ENCODE measurements around the gene BCAS3. TPM values are rescaled to one million over a fixed set of nuclear protein-coding genes. Genes with fewer than 3 reads are reported as not detected.

BCAS3 gene
- total RNA-seq, 1 donor from 2014 or later = 20.8 TPM

GRCh38 chr17:61261001-61261637, 583.5 kb downstream of the BCAS3 start:
- ATAC-seq = no peak

- no peak for ATAC-seq
These were observed 587.7 kb downstream of the BCAS3 start for GRCh38 chr17:61265397-61265796.

GRCh38 chr17:61267847-61268246, 590.2 kb downstream of the BCAS3 start:
- no peak for ATAC-seq

GRCh38 chr17:61275395-61275794, 597.7 kb downstream of the BCAS3 start:
- no peak for ATAC-seq

GRCh38 chr17:61276806-61277205, 599.2 kb downstream of the BCAS3 start:
- ATAC-seq = no peak

- ATAC-seq = no peak
These were observed 602.0 kb downstream of the BCAS3 start for GRCh38 chr17:61279476-61280145.

- ATAC-seq = no peak
These were observed 602.7 kb downstream of the BCAS3 start for GRCh38 chr17:61280338-61280737.

GRCh38 chr17:61280851-61281250, 603.2 kb downstream of the BCAS3 start:
- ATAC-seq = no peak

- ATAC-seq = no peak
These were observed 604.7 kb downstream of the BCAS3 start for GRCh38 chr17:61282377-61282776.

GRCh38 chr17:61283043-61283442, 605.4 kb downstream of the BCAS3 start:
- ATAC-seq = no peak

GRCh38 chr17:61284174-61284573, 606.5 kb downstream of the BCAS3 start:
- no peak for ATAC-seq

- ATAC-seq = no peak
These were observed 607.1 kb downstream of the BCAS3 start for GRCh38 chr17:61284746-61285145.

- ATAC-seq = no peak
These were observed 608.1 kb downstream of the BCAS3 start for GRCh38 chr17:61285526-61286320.

- no peak for ATAC-seq
These were observed 608.8 kb downstream of the BCAS3 start for GRCh38 chr17:61286449-61286848.

- no peak for ATAC-seq
These were observed 612.0 kb downstream of the BCAS3 start for GRCh38 chr17:61289408-61290385.

GRCh38 chr17:61291451-61292285, 614.0 kb downstream of the BCAS3 start:
- ATAC-seq = no peak

GRCh38 chr17:61294286-61294685, 616.6 kb downstream of the BCAS3 start:
- ATAC-seq = no peak

- peak; percentile 52 for ATAC-seq
These were observed 617.1 kb downstream of the BCAS3 start for GRCh38 chr17:61294777-61295176.

- ATAC-seq = no peak
These were observed 618.4 kb downstream of the BCAS3 start for GRCh38 chr17:61296058-61296457.

- ATAC-seq = no peak
These were observed 622.2 kb downstream of the BCAS3 start for GRCh38 chr17:61299517-61300513.

Measured in esophagus mucosa (tissue), 1 donor.